Activated T-helper 2 cell treated with anti-CD3 and anti-CD28 coated beads, Interferon-gamma antibody, Interleukin-2, Interleukin-4, amounts not matched to agents 10 μg/mL and 5 μg/mL and 100 μg/mL, durations not matched to agents 14 hours and 24 hours and 36 hours (primary cell): ENCODE measurements around the gene DGCR2. TPM values are rescaled to one million over a fixed set of nuclear protein-coding genes. Genes with fewer than 3 reads are reported as not detected.

Experiments used
- DNase-seq: peaks from one replicate; pipeline ENCODE4 v3.0.0; 2021; ENCODE audit warnings: low spot score
- H3K27ac Mint-ChIP-seq: one replicate; pipeline ENCODE4 v1.8.0; 2021; ENCODE audit warnings: mixed read lengths
- H3K27me3 Mint-ChIP-seq: one replicate; pipeline ENCODE4 v1.8.0; 2021; ENCODE audit warnings: low read depth, mixed read lengths
- H3K36me3 Mint-ChIP-seq: one replicate; pipeline ENCODE4 v1.8.0; 2021; ENCODE audit warnings: low read depth, mixed read lengths
- H3K4me1 Mint-ChIP-seq: one replicate; pipeline ENCODE4 v1.8.0; 2021; ENCODE audit warnings: low read depth, mixed read lengths
- H3K4me3 Mint-ChIP-seq: one replicate; pipeline ENCODE4 v1.8.0; 2021; ENCODE audit warnings: low read depth, mild to moderate bottlenecking, moderate library complexity, mixed read lengths
- H3K9me3 Mint-ChIP-seq: one replicate; pipeline ENCODE4 v1.8.0; 2021; ENCODE audit warnings: mixed read lengths
- intact Hi-C: fragments of 100-400 bp; cut with micrococcal nuclease; formaldehyde crosslinking; loops from one replicate; pipeline ENCODE4 v1.15.1; 2023
- total RNA-seq: library from RNA; stranded (reverse); gene quantifications from 2 replicates; pipeline ENCODE4 v1.2.3, GENCODE V29; 2022

Gene DGCR2
- total RNA-seq, 1 donor from 2014 or later = 22.5 TPM

- DNase-seq = no peak
- H3K27ac Mint-ChIP-seq = no peak overlapping the region
- peaks cover 6% of the 10 kb centered on the region for H3K36me3 Mint-ChIP-seq
- H3K27me3 Mint-ChIP-seq = no peaks in the 10 kb centered on the region
- no peaks in the 10 kb centered on the region for H3K4me1 Mint-ChIP-seq
- no peak overlapping the region for H3K4me3 Mint-ChIP-seq
- no peaks in the 10 kb centered on the region for H3K9me3 Mint-ChIP-seq
- intact Hi-C loops = no loop called here
These were observed 7.7 kb upstream of the DGCR2 start for GRCh38 chr22:19129871-19130270.

GRCh38 chr22:19128946-19129727 is 6.9 kb upstream of the DGCR2 start:
- Mint-ChIP-seq H3K4me1 (no peaks in the 10 kb centered on the region), H3K4me3 (no peak overlapping the region), H3K9me3 (no peaks in the 10 kb centered on the region), H3K27me3 (no peaks in the 10 kb centered on the region), H3K27ac (no peak overlapping the region), H3K36me3 (peaks cover 6% of the 10 kb centered on the region)
- DNase-seq = no peak
- intact Hi-C loops = no loop called here

GRCh38 chr22:19128009-19128401 is 5.8 kb upstream of the DGCR2 start:
- H3K27ac Mint-ChIP-seq = no peak overlapping the region
- H3K4me3 Mint-ChIP-seq = no peak overlapping the region
- peaks cover 2% of the 10 kb centered on the region for H3K27me3 Mint-ChIP-seq
- no peaks in the 10 kb centered on the region for H3K9me3 Mint-ChIP-seq
- intact Hi-C loops = no loop called here
- no peak for DNase-seq
- peaks cover 6% of the 10 kb centered on the region for H3K36me3 Mint-ChIP-seq
- peaks cover 3% of the 10 kb centered on the region for H3K4me1 Mint-ChIP-seq

- Mint-ChIP-seq H3K27me3 (peaks cover 2% of the 10 kb centered on the region), H3K4me1 (peaks cover 3% of the 10 kb centered on the region)
- intact Hi-C loops = no loop called here
These were observed 5.3 kb upstream of the DGCR2 start for GRCh38 chr22:19127329-19128008.

GRCh38 chr22:19126309-19127273 is 4.4 kb upstream of the DGCR2 start:
- no peak overlapping the region for H3K4me3 Mint-ChIP-seq
- H3K27ac Mint-ChIP-seq = no peak overlapping the region
- intact Hi-C loops = no loop called here
- peaks cover 2% of the 10 kb centered on the region for H3K27me3 Mint-ChIP-seq
- H3K4me1 Mint-ChIP-seq = peaks cover 3% of the 10 kb centered on the region
- H3K9me3 Mint-ChIP-seq = no peaks in the 10 kb centered on the region
- no peak for DNase-seq
- H3K36me3 Mint-ChIP-seq = peaks cover 1% of the 10 kb centered on the region

More at GRCh38 chr22:19127329-19128008, 5.3 kb upstream of the DGCR2 start:
- DNase-seq = no peak
- peaks cover 6% of the 10 kb centered on the region for H3K36me3 Mint-ChIP-seq
- no peaks in the 10 kb centered on the region for H3K9me3 Mint-ChIP-seq
- H3K4me3 Mint-ChIP-seq = no peak overlapping the region
- H3K27ac Mint-ChIP-seq = no peak overlapping the region

- Mint-ChIP-seq H3K4me1 (peaks cover 11% of the 10 kb centered on the region), H3K4me3 (no peak overlapping the region), H3K9me3 (no peaks in the 10 kb centered on the region), H3K36me3 (no peaks in the 10 kb centered on the region), H3K27ac (no peak overlapping the region), H3K27me3 (peaks cover 2% of the 10 kb centered on the region)
- DNase-seq = no peak
- intact Hi-C loops = no loop called here
These were observed 3.5 kb upstream of the DGCR2 start for GRCh38 chr22:19125474-19126308.

GRCh38 chr22:19125011-19125410 is 2.8 kb upstream of the DGCR2 start:
- no peak overlapping the region for H3K27ac Mint-ChIP-seq
- peaks cover 2% of the 10 kb centered on the region for H3K27me3 Mint-ChIP-seq
- H3K4me3 Mint-ChIP-seq = no peak overlapping the region
- no peak for DNase-seq
- intact Hi-C loops = no loop called here
- H3K4me1 Mint-ChIP-seq = peaks cover 18% of the 10 kb centered on the region
- H3K36me3 Mint-ChIP-seq = peaks cover 4% of the 10 kb centered on the region
- H3K9me3 Mint-ChIP-seq = no peaks in the 10 kb centered on the region

- DNase-seq = no peak
- Mint-ChIP-seq H3K36me3 (peaks cover 4% of the 10 kb centered on the region), H3K4me3 (no peak overlapping the region), H3K9me3 (no peaks in the 10 kb centered on the region), H3K27ac (no peak overlapping the region), H3K4me1 (peaks cover 20% of the 10 kb centered on the region), H3K27me3 (peaks cover 2% of the 10 kb centered on the region)
- intact Hi-C loops = loop anchor here (5.0 kb wide), 1 partner anchor 168 kb away; the partner anchor contains the start of gene CLTCL1
These were observed 2.2 kb upstream of the DGCR2 start for GRCh38 chr22:19124377-19124776.

GRCh38 chr22:19123936-19124335 is 1.7 kb upstream of the DGCR2 start:
- no peak overlapping the region for H3K4me3 Mint-ChIP-seq
- peaks cover 4% of the 10 kb centered on the region for H3K36me3 Mint-ChIP-seq
- intact Hi-C loops = loop anchor here (5.0 kb wide), 1 partner anchor 168 kb away; the partner anchor contains the start of gene CLTCL1
- H3K27ac Mint-ChIP-seq = no peak overlapping the region
- DNase-seq = no peak
- H3K9me3 Mint-ChIP-seq = no peaks in the 10 kb centered on the region
- H3K27me3 Mint-ChIP-seq = peaks cover 2% of the 10 kb centered on the region
- H3K4me1 Mint-ChIP-seq = peaks cover 20% of the 10 kb centered on the region

- DNase-seq = no peak
- Mint-ChIP-seq H3K9me3 (no peaks in the 10 kb centered on the region), H3K4me3 (peak overlapping the region; percentile 77), H3K27me3 (peaks cover 2% of the 10 kb centered on the region), H3K4me1 (peaks cover 24% of the 10 kb centered on the region), H3K36me3 (peaks cover 4% of the 10 kb centered on the region), H3K27ac (no peak overlapping the region)
- intact Hi-C loops = loop anchor here (1.0 to 5.0 kb wide), 2 partner anchors 21 to 169 kb away; partner anchors contain the start of genes CLTCL1 and ESS2
These were observed 710 bp upstream of the DGCR2 start for GRCh38 chr22:19122752-19123492.

- H3K27ac Mint-ChIP-seq = no peak overlapping the region
- H3K4me3 Mint-ChIP-seq = peak overlapping the region; percentile 83
- intact Hi-C loops = loop anchor here (1.0 to 5.0 kb wide), 2 partner anchors 23 to 171 kb away; partner anchors contain the start of genes CLTCL1 and ESS2
- peaks cover 4% of the 10 kb centered on the region for H3K36me3 Mint-ChIP-seq
- no peaks in the 10 kb centered on the region for H3K9me3 Mint-ChIP-seq
- peaks cover 2% of the 10 kb centered on the region for H3K27me3 Mint-ChIP-seq
- H3K4me1 Mint-ChIP-seq = peaks cover 27% of the 10 kb centered on the region
- DNase-seq = peak; percentile 27
These were observed 525 bp downstream of the DGCR2 start for GRCh38 chr22:19121631-19122142.
